ENCODE data around the gene MFGE8. TPM values are rescaled to one million over a fixed set of nuclear protein-coding genes. Genes with fewer than 3 reads are reported as not detected.

MFGE8 gene
- total RNA-seq, 4 donors from 2014 or later = 50.7 to 186 (median 81.7) TPM

- Histone ChIP-seq H3K27ac (no peak overlapping the region), H3K9me3 (no peaks in the 10 kb centered on the region), H3K4me1 (no peaks in the 10 kb centered on the region), H3K36me3 (peaks cover 0 to 7% (median 0%) of the 10 kb centered on the region in 3 donors), H3K27me3 (peaks cover 0 to 4% (median 0%) of the 10 kb centered on the region in 4 donors), H3K4me3 (no peak overlapping the region)
- TF ChIP-seq POLR2A (IDR thresholded peaks at IDR 0.05) = no peak
- TF ChIP-seq CTCF (IDR thresholded peaks at IDR 0.05) = peak in 5 of 6 experiments; percentile 27 to 63 (median 30)
- intact Hi-C loops (cut with DNase I) = no loop called here
- no peak for DNase-seq
- WGBS, 2 donors = 50 to 86% methylated on average over 1 to 4 of the region's 18 CpGs
These were observed 34.4 kb downstream of the MFGE8 start for GRCh38 chr15:88878720-88879184.

- no peak for DNase-seq
- Histone ChIP-seq H3K4me1 (no peaks in the 10 kb centered on the region), H3K27ac (no peak overlapping the region), H3K27me3 (peaks cover 0 to 11% (median 0%) of the 10 kb centered on the region in 4 donors), H3K9me3 (no peaks in the 10 kb centered on the region), H3K36me3 (peaks cover 0 to 7% (median 0%) of the 10 kb centered on the region in 3 donors), H3K4me3 (no peak overlapping the region)
- WGBS, 2 donors = 90 to 96% methylated on average over 11 to 17 of the region's 22 CpGs
- intact Hi-C loops (cut with DNase I) = no loop called here
- TF ChIP-seq CTCF (IDR thresholded peaks at IDR 0.05) (no peak), POLR2A (IDR thresholded peaks at IDR 0.05) (no peak)
These were observed 35.3 kb downstream of the MFGE8 start for GRCh38 chr15:88877906-88878305.

- no peak for TF ChIP-seq POLR2A (IDR thresholded peaks at IDR 0.05)
- TF ChIP-seq CTCF (IDR thresholded peaks at IDR 0.05) = no peak
- H3K27ac ChIP-seq = no peak overlapping the region
- no peak for DNase-seq
- 90 to 93% methylated on average over 2 to 4 of the region's 11 CpGs for WGBS, 2 donors
- no peaks in the 10 kb centered on the region for H3K4me1 ChIP-seq
- peaks cover 0 to 7% (median 0%) of the 10 kb centered on the region in 3 donors for H3K36me3 ChIP-seq
- H3K9me3 ChIP-seq = no peaks in the 10 kb centered on the region
- intact Hi-C loops (cut with DNase I) = no loop called here
- peaks cover 0 to 15% (median 0%) of the 10 kb centered on the region in 4 donors for H3K27me3 ChIP-seq
- H3K4me3 ChIP-seq = no peak overlapping the region
These were observed 35.8 kb downstream of the MFGE8 start for GRCh38 chr15:88877415-88877814.

- no peaks in the 10 kb centered on the region for H3K4me1 ChIP-seq
- DNase-seq = no peak
- H3K36me3 ChIP-seq = peaks cover 0 to 5% (median 0%) of the 10 kb centered on the region in 3 donors
- 84 to 85% methylated on average over 9 to 10 of the region's 10 CpGs for WGBS, 2 donors
- no peaks in the 10 kb centered on the region for H3K9me3 ChIP-seq
- H3K27ac ChIP-seq = no peak overlapping the region
- H3K27me3 ChIP-seq = peaks cover 0 to 23% (median 0%) of the 10 kb centered on the region in 4 donors
- no peak for TF ChIP-seq CTCF (IDR thresholded peaks at IDR 0.05)
- intact Hi-C loops (cut with DNase I) = no loop called here
- H3K4me3 ChIP-seq = no peak overlapping the region
These were observed 36.6 kb downstream of the MFGE8 start for GRCh38 chr15:88876573-88876972.

GRCh38 chr15:88874684-88875083 lies 38.5 kb downstream of the MFGE8 start:
- Histone ChIP-seq H3K4me3 (no peak overlapping the region), H3K9me3 (no peaks in the 10 kb centered on the region), H3K27me3 (peaks cover 0 to 31% (median 0%) of the 10 kb centered on the region in 4 donors), H3K27ac (no peak overlapping the region), H3K4me1 (no peaks in the 10 kb centered on the region), H3K36me3 (no peaks in the 10 kb centered on the region)
- intact Hi-C loops (cut with DNase I) = no loop called here
- DNase-seq = no peak
- 49 to 53% methylated on average over 6 of the region's 6 CpGs for WGBS, 2 donors
- TF ChIP-seq POLR2A (IDR thresholded peaks at IDR 0.05) (no peak), CTCF (IDR thresholded peaks at IDR 0.05) (no peak)
